ENCODE results near the gene MTARC2. TPM values are rescaled to one million over a fixed set of nuclear protein-coding genes. Genes with fewer than 3 reads are reported as not detected.
A peak's percentile ranks its signal among the peaks of the same experiment; 100 is the strongest.

The MTARC2 gene
- total RNA-seq, 1 experiment from 2014 or later: 15.2 TPM

DNA sequence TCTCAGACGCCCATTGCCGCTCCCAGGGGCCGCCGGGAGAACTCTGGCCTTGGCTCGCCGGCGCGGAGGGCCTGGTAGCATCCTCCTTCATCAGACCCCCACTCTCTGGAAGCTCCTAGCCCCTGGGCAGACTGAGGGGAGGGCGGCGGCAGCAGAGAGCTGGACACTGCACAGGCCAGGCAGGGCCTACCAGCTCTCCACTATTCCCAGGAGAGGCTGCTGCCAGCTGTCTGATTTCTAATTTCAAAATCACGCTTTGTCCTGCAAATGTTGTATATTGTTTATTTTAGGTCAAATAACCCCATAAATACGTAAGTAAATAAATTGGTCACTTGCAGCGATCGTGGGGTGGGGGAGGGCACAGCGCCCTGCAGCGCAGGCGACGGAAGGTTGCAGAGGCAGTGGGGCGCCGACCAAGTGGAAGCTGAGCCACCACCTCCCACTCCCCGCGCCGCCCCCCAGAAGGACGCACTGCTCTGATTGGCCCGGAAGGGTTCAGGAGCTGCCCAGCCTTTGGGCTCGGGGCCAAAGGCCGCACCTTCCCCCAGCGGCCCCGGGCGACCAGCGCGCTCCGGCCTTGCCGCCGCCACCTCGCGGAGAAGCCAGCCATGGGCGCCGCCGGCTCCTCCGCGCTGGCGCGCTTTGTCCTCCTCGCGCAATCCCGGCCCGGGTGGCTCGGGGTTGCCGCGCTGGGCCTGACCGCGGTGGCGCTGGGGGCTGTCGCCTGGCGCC, 38.4 kb downstream of the MTARC2 start, which contains the start of gene MTARC1 (continued):
- TF ChIP-seq, protein P1, sequence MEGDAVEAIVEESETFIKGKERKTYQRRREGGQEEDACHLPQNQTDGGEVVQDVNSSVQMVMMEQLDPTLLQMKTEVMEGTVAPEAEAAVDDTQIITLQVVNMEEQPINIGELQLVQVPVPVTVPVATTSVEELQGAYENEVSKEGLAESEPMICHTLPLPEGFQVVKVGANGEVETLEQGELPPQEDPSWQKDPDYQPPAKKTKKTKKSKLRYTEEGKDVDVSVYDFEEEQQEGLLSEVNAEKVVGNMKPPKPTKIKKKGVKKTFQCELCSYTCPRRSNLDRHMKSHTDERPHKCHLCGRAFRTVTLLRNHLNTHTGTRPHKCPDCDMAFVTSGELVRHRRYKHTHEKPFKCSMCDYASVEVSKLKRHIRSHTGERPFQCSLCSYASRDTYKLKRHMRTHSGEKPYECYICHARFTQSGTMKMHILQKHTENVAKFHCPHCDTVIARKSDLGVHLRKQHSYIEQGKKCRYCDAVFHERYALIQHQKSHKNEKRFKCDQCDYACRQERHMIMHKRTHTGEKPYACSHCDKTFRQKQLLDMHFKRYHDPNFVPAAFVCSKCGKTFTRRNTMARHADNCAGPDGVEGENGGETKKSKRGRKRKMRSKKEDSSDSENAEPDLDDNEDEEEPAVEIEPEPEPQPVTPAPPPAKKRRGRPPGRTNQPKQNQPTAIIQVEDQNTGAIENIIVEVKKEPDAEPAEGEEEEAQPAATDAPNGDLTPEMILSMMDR (IDR thresholded peaks at IDR 0.05): no peak
- TF ChIP-seq, protein P2, sequence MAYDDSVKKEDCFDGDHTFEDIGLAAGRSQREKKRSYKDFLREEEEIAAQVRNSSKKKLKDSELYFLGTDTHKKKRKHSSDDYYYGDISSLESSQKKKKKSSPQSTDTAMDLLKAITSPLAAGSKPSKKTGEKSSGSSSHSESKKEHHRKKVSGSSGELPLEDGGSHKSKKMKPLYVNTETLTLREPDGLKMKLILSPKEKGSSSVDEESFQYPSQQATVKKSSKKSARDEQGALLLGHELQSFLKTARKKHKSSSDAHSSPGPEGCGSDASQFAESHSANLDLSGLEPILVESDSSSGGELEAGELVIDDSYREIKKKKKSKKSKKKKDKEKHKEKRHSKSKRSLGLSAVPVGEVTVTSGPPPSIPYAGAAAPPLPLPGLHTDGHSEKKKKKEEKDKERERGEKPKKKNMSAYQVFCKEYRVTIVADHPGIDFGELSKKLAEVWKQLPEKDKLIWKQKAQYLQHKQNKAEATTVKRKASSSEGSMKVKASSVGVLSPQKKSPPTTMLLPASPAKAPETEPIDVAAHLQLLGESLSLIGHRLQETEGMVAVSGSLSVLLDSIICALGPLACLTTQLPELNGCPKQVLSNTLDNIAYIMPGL (CRISPR knock-in tag; IDR thresholded peaks at IDR 0.05): peak; percentile 81
- 0 out of 2 replicates have a peak, but pooled peaks have one; percentile 62 for TF ChIP-seq ELF4 (CRISPR knock-in tag; IDR thresholded peaks at IDR 0.05; ENCODE audit: low read depth)
- TF ChIP-seq, protein P3, sequence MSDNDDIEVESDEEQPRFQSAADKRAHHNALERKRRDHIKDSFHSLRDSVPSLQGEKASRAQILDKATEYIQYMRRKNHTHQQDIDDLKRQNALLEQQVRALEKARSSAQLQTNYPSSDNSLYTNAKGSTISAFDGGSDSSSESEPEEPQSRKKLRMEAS (CRISPR knock-in tag; IDR thresholded peaks at IDR 0.05): peak; percentile 32; the same call in 1 of the 2 replicates
- TF ChIP-seq NFE2L1 (CRISPR knock-in tag; IDR thresholded peaks at IDR 0.05): peak; percentile 19; the same call in 1 of the 2 replicates
- TF ChIP-seq ZNF416 (CRISPR knock-in tag; IDR thresholded peaks at IDR 0.05): no peak
- no peak for TF ChIP-seq RORB (CRISPR knock-in tag; IDR thresholded peaks at IDR 0.05)
- TF ChIP-seq, protein P4, sequence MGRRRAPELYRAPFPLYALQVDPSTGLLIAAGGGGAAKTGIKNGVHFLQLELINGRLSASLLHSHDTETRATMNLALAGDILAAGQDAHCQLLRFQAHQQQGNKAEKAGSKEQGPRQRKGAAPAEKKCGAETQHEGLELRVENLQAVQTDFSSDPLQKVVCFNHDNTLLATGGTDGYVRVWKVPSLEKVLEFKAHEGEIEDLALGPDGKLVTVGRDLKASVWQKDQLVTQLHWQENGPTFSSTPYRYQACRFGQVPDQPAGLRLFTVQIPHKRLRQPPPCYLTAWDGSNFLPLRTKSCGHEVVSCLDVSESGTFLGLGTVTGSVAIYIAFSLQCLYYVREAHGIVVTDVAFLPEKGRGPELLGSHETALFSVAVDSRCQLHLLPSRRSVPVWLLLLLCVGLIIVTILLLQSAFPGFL (CRISPR knock-in tag; IDR thresholded peaks at IDR 0.05; ENCODE audit: borderline replicate concordance): 0 out of 2 replicates have a peak, but pooled peaks have one; percentile 63
- TF ChIP-seq, protein P5, sequence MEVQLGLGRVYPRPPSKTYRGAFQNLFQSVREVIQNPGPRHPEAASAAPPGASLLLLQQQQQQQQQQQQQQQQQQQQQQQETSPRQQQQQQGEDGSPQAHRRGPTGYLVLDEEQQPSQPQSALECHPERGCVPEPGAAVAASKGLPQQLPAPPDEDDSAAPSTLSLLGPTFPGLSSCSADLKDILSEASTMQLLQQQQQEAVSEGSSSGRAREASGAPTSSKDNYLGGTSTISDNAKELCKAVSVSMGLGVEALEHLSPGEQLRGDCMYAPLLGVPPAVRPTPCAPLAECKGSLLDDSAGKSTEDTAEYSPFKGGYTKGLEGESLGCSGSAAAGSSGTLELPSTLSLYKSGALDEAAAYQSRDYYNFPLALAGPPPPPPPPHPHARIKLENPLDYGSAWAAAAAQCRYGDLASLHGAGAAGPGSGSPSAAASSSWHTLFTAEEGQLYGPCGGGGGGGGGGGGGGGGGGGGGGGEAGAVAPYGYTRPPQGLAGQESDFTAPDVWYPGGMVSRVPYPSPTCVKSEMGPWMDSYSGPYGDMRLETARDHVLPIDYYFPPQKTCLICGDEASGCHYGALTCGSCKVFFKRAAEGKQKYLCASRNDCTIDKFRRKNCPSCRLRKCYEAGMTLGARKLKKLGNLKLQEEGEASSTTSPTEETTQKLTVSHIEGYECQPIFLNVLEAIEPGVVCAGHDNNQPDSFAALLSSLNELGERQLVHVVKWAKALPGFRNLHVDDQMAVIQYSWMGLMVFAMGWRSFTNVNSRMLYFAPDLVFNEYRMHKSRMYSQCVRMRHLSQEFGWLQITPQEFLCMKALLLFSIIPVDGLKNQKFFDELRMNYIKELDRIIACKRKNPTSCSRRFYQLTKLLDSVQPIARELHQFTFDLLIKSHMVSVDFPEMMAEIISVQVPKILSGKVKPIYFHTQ (CRISPR knock-in tag; IDR thresholded peaks at IDR 0.05): no peak
- peak; percentile 37; the same call in 1 of the 2 replicates for TF ChIP-seq CREM (CRISPR knock-in tag; IDR thresholded peaks at IDR 0.05)
- 0 out of 2 replicates have a peak, but pooled peaks have one; percentile 40 for TF ChIP-seq TP53 (CRISPR knock-in tag; IDR thresholded peaks at IDR 0.05)

DNA sequence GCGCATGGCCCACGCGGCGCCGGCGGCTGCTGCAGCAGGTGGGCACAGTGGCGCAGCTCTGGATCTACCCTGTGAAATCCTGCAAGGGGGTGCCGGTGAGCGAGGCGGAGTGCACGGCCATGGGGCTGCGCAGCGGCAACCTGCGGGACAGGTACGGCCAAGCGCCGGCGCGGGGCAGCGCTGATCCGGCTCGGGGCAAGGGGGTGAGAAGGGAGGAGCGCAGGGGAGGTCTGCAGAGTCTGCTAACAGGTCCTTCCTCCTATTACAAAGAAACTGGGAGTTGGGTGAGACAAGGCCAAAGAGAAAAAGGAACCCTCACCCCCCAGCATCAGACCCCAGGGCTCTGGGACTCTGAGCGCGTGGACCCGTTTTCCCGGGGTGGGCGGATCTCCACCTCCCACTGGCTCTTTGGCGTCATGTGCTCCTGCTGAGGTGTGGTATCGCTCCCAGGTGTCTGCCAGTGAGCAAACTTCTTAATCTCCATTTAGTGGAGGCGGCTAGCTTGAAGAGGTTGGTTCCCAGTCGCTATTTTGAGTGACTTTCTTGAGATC, 39.0 kb downstream of the MTARC2 start:
- peak; percentile 72 for DNase-seq (ENCODE audit: low spot score)
- Mint-ChIP-seq H3K27ac (no peak overlapping the region; the same call in 1 of the 2 replicates), H3K36me3 (peaks cover 15% of the 10 kb centered on the region), H3K27me3 (ENCODE audit: low read depth) (peaks cover 3% of the 10 kb centered on the region; the same call in 1 of the 2 replicates), H3K9me3 (no peaks in the 10 kb centered on the region; the same call in 1 of the 2 replicates), H3K4me3 (peak overlapping the region; percentile 80), H3K4me1 (peaks cover 26% of the 10 kb centered on the region)
- ATAC-seq: peak; percentile 59
- POLR2A ChIA-PET: interaction anchor here (0.8 to 2.1 kb wide), 4 partner anchors 10 to 101 kb away, joined by 4 to 17 read pairs (median 4); partner anchors contain the start of gene MTARC2
- CTCF ChIA-PET: interaction anchor here (0.6 to 5.3 kb wide), 12 partner anchors 11 to 507 kb away, joined by 3 to 78 read pairs (median 6); partner anchors contain the start of genes HLX and MTARC2
- TF ChIP-seq FOXP1 (CRISPR knock-in tag; IDR thresholded peaks at IDR 0.05; ENCODE audit: borderline replicate concordance) (peak; percentile 63), ZNF138 (CRISPR knock-in tag; conservative IDR thresholded peaks at IDR 0.05) (no peak), SP1 (CRISPR knock-in tag; conservative IDR thresholded peaks at IDR 0.05) (no peak), ESRRA (CRISPR knock-in tag; IDR thresholded peaks at IDR 0.05; ENCODE audit: borderline replicate concordance) (peak; percentile 17; the same call in 1 of the 2 replicates), MYBL2 (CRISPR knock-in tag; IDR thresholded peaks at IDR 0.05) (no peak)
- TF ChIP-seq, protein P6, sequence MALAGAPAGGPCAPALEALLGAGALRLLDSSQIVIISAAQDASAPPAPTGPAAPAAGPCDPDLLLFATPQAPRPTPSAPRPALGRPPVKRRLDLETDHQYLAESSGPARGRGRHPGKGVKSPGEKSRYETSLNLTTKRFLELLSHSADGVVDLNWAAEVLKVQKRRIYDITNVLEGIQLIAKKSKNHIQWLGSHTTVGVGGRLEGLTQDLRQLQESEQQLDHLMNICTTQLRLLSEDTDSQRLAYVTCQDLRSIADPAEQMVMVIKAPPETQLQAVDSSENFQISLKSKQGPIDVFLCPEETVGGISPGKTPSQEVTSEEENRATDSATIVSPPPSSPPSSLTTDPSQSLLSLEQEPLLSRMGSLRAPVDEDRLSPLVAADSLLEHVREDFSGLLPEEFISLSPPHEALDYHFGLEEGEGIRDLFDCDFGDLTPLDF (CRISPR knock-in tag; IDR thresholded peaks at IDR 0.05): no peak
- TF ChIP-seq, protein P7, sequence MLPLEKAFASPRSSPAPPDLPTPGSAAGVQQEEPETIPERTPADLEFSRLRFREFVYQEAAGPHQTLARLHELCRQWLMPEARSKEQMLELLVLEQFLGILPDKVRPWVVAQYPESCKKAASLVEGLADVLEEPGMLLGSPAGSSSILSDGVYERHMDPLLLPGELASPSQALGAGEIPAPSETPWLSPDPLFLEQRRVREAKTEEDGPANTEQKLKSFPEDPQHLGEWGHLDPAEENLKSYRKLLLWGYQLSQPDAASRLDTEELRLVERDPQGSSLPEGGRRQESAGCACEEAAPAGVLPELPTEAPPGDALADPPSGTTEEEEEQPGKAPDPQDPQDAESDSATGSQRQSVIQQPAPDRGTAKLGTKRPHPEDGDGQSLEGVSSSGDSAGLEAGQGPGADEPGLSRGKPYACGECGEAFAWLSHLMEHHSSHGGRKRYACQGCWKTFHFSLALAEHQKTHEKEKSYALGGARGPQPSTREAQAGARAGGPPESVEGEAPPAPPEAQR (CRISPR knock-in tag; IDR thresholded peaks at IDR 0.05): no peak
- TF ChIP-seq, protein P2 (CRISPR knock-in tag; IDR thresholded peaks at IDR 0.05): no peak; the same call in 1 of the 2 replicates
- TF ChIP-seq, protein P4 (CRISPR knock-in tag; IDR thresholded peaks at IDR 0.05; ENCODE audit: borderline replicate concordance): no peak
